ENCODE data around the gene CRAT.

Gene CRAT

DNA sequence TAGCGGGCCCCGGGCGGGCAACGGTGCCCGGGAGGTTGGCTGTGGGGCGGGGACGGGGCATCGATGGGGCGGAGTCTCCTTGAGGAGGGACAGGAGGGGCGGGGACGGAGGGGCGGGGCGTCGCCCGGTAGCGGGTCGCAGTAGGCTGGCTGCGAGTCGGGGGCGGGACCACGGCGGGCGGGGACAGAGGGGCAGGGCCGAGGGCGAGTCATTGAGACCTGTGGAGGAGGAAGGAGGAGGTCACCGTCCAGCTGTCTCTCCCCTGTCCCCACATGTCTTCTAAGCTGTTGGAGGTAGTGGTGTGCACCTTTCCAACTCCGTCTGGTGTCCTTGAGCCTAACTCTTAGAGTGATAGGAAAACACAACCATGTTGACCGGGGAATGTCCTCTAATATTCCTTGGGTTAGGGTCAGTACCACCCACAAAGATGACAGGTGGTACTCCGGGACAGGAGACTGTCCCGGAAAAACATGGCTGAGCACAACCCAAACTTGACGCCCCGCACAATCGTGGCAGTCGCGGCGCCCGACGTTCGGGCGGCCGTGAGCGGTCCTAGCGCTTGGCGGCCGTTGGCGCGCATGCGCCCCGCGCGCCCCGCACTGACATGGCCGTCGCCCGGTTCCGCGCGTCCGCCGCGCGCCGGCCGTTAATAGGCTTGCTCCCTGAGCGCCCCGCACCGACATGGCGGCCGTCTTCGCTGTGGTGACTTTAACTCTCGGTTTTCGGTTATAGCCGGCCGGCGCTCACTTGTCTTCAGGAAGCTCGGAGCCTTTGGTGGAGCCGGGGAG is at the start of gene CRAT, which contains the start of gene PTPA:
Gene CRAT, minus strand, starts transcription at position 54 of the 788 bp plus-strand sequence. CDS start 284 bp downstream, outside the sequence.
Gene PTPA, plus strand, starts transcription at position 676 of the 788 bp plus-strand sequence. CDS start 186 bp downstream, outside the sequence.
- Histone ChIP-seq H3K27me3 (ENCODE audit: control insufficient read depth in 1 of 2, insufficient read depth in 2 of 2, low read length in 2 of 2) (no peaks in the 10 kb centered on the region), H3K4me3 (ENCODE audit: low read length in 2 of 2) (peak within 1 kb of the TSS; percentile 80 to 92), H3K36me3 (ENCODE audit: control insufficient read depth in 2 of 2, insufficient read depth in 2 of 2, low read length in 2 of 2) (peaks cover 9 to 10% of the 10 kb centered on the region in 2 donors), H3K9me3 (ENCODE audit: control insufficient read depth in 2 of 2, low read length in 2 of 2) (no peaks in the 10 kb centered on the region), H3K9ac (ENCODE audit: low read length in 2 of 2) (peak within 1 kb of the TSS; percentile 86 to 92), H3K27ac (ENCODE audit: low read length) (peak within 1 kb of the TSS; percentile 95), H3K4me1 (ENCODE audit: control insufficient read depth, insufficient read depth, low read length) (peaks cover 36% of the 10 kb centered on the region)

DNA sequence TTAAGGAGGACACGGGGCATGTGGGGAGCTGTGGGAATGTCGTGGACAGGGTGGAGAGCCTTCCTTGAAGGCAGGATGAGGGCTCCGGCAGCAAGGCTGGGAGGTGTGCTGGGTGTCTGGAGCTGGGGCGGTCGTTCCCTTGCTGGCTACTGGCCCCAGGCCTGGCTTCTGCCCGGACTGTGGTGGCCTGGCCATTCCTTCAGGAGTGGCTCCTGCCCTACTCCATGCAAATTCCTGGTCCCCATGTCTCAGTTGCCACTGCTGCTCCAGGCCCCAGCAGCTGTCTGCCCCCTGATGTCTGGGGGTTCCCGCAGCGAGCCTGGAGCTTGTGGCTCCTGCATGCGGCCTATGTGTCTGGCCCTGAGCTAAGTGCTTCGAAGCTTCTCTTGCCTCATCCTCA is 45.6 kb upstream of the CRAT start:
- H3K36me3 ChIP-seq (ENCODE audit: control insufficient read depth in 2 of 2, insufficient read depth in 2 of 2, low read length in 2 of 2) = peaks cover 10 to 11% of the 10 kb centered on the region in 2 donors
- H3K9ac ChIP-seq (ENCODE audit: low read length in 2 of 2) = no peak overlapping the region
- H3K4me1 ChIP-seq (ENCODE audit: control insufficient read depth, insufficient read depth, low read length) = no peaks in the 10 kb centered on the region
- H3K4me3 ChIP-seq (ENCODE audit: low read length in 2 of 2) = no peak overlapping the region
- H3K27ac ChIP-seq (ENCODE audit: low read length) = no peak overlapping the region
- H3K9me3 ChIP-seq (ENCODE audit: control insufficient read depth in 2 of 2, low read length in 2 of 2) = no peaks in the 10 kb centered on the region
- H3K27me3 ChIP-seq (ENCODE audit: control insufficient read depth in 1 of 2, insufficient read depth in 2 of 2, low read length in 2 of 2) = no peaks in the 10 kb centered on the region

DNA sequence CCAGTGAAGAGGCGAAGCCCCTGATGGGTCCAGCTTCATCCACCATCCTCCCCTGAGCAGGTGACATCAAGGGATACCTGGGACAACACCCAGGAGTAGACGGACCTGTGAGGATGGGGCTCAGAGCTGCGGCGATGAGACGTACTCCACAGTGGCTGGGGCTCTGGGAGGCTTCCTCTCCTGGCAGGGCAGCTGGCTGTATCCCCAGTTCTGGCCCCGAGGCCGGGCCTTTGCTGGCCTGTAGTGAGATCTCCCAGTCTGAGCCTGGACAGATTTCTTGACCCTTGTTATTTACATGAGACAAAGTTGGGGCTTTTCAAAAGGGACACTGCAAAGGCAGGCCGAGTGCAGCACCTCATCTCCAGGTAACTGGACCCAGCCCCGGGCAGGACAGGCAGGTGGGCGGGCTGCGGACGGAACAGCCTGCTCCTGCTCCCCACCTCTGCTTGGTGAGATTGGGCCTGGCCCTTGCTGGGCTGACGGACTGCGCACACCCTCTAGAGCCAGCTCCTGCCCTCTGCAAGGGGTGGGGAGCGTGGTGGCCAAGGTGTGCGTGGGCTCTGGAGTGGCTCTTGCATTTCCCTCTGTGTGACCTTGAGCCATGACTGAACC is 44.4 kb upstream of the CRAT start:
- H3K9me3 ChIP-seq (ENCODE audit: control insufficient read depth in 2 of 2, low read length in 2 of 2) = no peaks in the 10 kb centered on the region
- no peaks in the 10 kb centered on the region for H3K27me3 ChIP-seq (ENCODE audit: control insufficient read depth in 1 of 2, insufficient read depth in 2 of 2, low read length in 2 of 2)
- H3K4me3 ChIP-seq (ENCODE audit: low read length in 2 of 2) = no peak overlapping the region
- H3K36me3 ChIP-seq (ENCODE audit: control insufficient read depth in 2 of 2, insufficient read depth in 2 of 2, low read length in 2 of 2) = peaks cover 10 to 11% of the 10 kb centered on the region in 2 donors
- no peaks in the 10 kb centered on the region for H3K4me1 ChIP-seq (ENCODE audit: control insufficient read depth, insufficient read depth, low read length)
- H3K27ac ChIP-seq (ENCODE audit: low read length) = no peak overlapping the region
- H3K9ac ChIP-seq (ENCODE audit: low read length in 2 of 2) = no peak overlapping the region

DNA sequence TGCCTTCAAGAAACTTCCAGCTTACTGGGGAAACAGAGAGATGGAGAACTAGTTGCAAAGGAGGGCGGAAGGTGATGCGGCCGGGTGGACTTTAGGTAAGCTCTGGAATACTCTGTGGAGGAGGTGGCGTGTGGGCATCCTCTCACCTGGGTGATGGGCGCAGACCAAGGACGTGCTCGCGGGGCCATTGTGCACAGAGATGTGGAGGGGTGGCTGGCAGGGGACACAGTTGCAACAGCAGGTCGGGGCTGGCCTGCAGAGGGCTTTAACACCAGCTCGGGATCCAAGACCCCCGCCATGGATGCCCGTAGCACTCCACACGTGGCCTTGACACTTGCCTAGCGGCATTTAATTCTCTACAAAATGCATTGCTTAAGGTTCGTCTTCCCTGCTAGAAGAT is 40.9 kb upstream of the CRAT start:
- Histone ChIP-seq H3K4me3 (ENCODE audit: low read length in 2 of 2) (no peak overlapping the region), H3K27ac (ENCODE audit: low read length) (no peak overlapping the region), H3K27me3 (ENCODE audit: control insufficient read depth in 1 of 2, insufficient read depth in 2 of 2, low read length in 2 of 2) (no peaks in the 10 kb centered on the region), H3K9me3 (ENCODE audit: control insufficient read depth in 2 of 2, low read length in 2 of 2) (no peaks in the 10 kb centered on the region), H3K4me1 (ENCODE audit: control insufficient read depth, insufficient read depth, low read length) (peaks cover 15% of the 10 kb centered on the region), H3K9ac (ENCODE audit: low read length in 2 of 2) (no peak overlapping the region), H3K36me3 (ENCODE audit: control insufficient read depth in 2 of 2, insufficient read depth in 2 of 2, low read length in 2 of 2) (peaks cover 17 to 18% of the 10 kb centered on the region in 2 donors)

DNA sequence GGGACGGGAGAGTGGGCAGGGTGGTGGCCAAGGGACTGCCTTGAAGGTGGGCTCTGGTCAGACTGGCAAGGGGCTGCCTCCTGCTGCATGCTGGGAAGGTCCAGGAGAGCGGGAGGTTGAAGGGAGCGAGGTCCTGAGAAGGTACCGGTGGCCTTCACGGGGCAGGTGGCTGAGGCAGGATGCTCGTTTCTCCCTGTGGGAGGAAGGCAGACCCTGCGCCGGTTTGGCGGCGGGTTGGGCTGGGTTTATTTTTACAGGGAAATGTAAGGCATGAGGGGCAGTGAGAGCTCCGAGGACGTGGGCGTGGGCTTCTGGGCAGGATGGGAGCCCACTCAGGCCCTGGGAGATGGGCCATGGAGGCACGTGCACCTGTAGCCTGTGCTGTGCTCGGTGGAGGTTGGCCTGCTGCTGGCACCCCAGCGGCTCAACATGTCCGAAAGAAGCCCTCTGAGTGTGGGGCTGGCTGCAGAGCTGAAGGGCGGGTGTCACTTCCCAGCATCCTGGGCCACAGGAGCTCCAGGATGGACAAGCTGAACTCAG is 40.1 kb upstream of the CRAT start:
- no peak overlapping the region for H3K27ac ChIP-seq (ENCODE audit: low read length)
- H3K9me3 ChIP-seq (ENCODE audit: control insufficient read depth in 2 of 2, low read length in 2 of 2) = no peaks in the 10 kb centered on the region
- no peaks in the 10 kb centered on the region for H3K27me3 ChIP-seq (ENCODE audit: control insufficient read depth in 1 of 2, insufficient read depth in 2 of 2, low read length in 2 of 2)
- H3K4me3 ChIP-seq (ENCODE audit: low read length in 2 of 2) = no peak overlapping the region
- H3K9ac ChIP-seq (ENCODE audit: low read length in 2 of 2) = no peak overlapping the region
- H3K4me1 ChIP-seq (ENCODE audit: control insufficient read depth, insufficient read depth, low read length) = peaks cover 23% of the 10 kb centered on the region
- H3K36me3 ChIP-seq (ENCODE audit: control insufficient read depth in 2 of 2, insufficient read depth in 2 of 2, low read length in 2 of 2) = peaks cover 17 to 18% of the 10 kb centered on the region in 2 donors

DNA sequence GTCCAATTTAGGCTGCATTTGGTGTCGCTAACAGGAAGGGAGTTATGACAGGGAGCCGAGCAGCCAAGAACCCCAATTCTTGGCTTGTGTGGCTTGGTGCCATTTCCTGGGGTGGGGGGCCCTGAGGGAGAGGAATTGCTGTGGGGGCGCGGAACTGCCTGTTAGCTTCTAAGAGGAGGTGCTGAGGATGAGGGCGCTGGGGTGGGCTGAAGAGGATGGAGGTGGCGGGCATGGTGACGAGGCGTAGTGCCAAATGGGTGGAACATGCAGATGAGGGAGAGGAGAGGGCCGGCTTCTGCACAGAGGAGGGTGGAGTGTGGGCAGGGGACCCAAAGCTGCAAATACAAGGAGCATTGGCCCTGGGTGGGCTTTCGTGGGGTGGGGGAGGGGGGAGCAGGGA is 39.5 kb upstream of the CRAT start:
- Histone ChIP-seq H3K4me3 (ENCODE audit: low read length in 2 of 2) (no peak overlapping the region), H3K36me3 (ENCODE audit: control insufficient read depth in 2 of 2, insufficient read depth in 2 of 2, low read length in 2 of 2) (peaks cover 13 to 18% of the 10 kb centered on the region in 2 donors), H3K27ac (ENCODE audit: low read length) (no peak overlapping the region)

DNA sequence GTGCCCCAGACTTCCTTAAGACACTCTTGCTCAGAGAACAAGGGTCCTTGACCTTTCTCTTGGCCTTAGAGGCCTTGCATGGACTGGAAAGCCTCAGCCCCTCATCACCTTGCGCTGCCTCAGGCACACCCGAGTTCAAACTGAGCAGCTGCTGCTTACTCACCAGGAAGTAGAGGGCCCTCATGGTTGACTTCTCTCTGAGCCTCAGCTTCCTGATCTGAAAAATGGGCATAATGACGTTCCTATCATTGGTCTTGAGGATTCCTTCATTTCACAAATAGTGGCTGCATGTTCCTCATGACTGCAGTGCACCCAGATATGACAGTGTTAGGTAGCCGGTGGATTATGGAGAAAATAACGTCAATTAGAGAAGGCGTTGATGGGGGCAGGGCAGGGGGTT is 38.8 kb upstream of the CRAT start:
- Histone ChIP-seq H3K36me3 (ENCODE audit: control insufficient read depth in 2 of 2, insufficient read depth in 2 of 2, low read length in 2 of 2) (peaks cover 11 to 18% of the 10 kb centered on the region in 2 donors), H3K4me3 (ENCODE audit: low read length in 2 of 2) (no peak overlapping the region), H3K9me3 (ENCODE audit: control insufficient read depth in 2 of 2, low read length in 2 of 2) (no peaks in the 10 kb centered on the region), H3K27me3 (ENCODE audit: control insufficient read depth in 1 of 2, insufficient read depth in 2 of 2, low read length in 2 of 2) (no peaks in the 10 kb centered on the region), H3K9ac (ENCODE audit: low read length in 2 of 2) (peak overlapping the region in 1 of 2 donors; percentile 29), H3K4me1 (ENCODE audit: control insufficient read depth, insufficient read depth, low read length) (peaks cover 33% of the 10 kb centered on the region), H3K27ac (ENCODE audit: low read length) (no peak overlapping the region)

More for the DNA sequence above, 39.5 kb upstream of the CRAT start:
- Histone ChIP-seq H3K9ac (ENCODE audit: low read length in 2 of 2) (no peak overlapping the region), H3K27me3 (ENCODE audit: control insufficient read depth in 1 of 2, insufficient read depth in 2 of 2, low read length in 2 of 2) (no peaks in the 10 kb centered on the region), H3K4me1 (ENCODE audit: control insufficient read depth, insufficient read depth, low read length) (peaks cover 29% of the 10 kb centered on the region), H3K9me3 (ENCODE audit: control insufficient read depth in 2 of 2, low read length in 2 of 2) (no peaks in the 10 kb centered on the region)

DNA sequence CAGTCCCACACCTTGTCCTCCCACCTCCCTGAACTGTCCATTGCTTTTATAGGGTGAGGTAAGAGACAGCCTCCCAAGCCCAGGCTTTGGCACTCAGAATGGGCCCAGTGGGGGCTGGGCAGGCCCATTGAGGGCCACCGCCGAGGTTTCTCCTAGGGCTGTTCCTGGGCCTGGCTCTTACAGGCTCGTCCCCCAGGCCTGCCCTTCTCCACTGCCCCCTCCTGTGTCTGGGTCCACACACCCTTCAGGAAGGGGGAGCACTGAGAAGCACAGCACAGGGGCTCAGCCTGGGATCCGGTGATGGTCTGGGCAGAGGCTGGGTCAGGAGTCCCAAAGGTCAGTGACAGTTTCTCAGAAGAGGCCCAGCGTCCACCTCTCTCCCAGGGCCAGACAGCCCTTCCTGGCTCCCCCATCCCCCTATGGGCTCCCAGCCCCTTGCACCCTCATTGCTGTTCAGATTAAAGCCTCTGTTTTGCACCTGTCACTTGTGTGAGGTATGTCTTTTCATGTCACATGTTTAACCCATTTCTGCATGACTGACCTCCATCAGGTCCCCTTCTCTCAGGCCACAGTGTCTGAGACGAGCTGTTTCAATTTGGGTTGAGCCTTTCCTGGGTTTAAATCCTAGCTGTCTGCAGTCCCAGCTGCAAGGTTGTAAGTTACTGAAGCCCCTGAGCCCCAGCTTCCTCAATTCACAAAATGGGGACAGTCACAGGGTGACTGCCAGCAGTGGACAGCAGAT is 38.0 kb upstream of the CRAT start:
- Histone ChIP-seq H3K9ac (ENCODE audit: low read length in 2 of 2) (peak overlapping the region in 1 of 2 donors; percentile 21), H3K27ac (ENCODE audit: low read length) (peak overlapping the region; percentile 58), H3K27me3 (ENCODE audit: control insufficient read depth in 1 of 2, insufficient read depth in 2 of 2, low read length in 2 of 2) (no peaks in the 10 kb centered on the region), H3K9me3 (ENCODE audit: control insufficient read depth in 2 of 2, low read length in 2 of 2) (no peaks in the 10 kb centered on the region), H3K4me3 (ENCODE audit: low read length in 2 of 2) (no peak overlapping the region), H3K36me3 (ENCODE audit: control insufficient read depth in 2 of 2, insufficient read depth in 2 of 2, low read length in 2 of 2) (peaks cover 16 to 23% of the 10 kb centered on the region in 2 donors), H3K4me1 (ENCODE audit: control insufficient read depth, insufficient read depth, low read length) (peaks cover 39% of the 10 kb centered on the region)

DNA sequence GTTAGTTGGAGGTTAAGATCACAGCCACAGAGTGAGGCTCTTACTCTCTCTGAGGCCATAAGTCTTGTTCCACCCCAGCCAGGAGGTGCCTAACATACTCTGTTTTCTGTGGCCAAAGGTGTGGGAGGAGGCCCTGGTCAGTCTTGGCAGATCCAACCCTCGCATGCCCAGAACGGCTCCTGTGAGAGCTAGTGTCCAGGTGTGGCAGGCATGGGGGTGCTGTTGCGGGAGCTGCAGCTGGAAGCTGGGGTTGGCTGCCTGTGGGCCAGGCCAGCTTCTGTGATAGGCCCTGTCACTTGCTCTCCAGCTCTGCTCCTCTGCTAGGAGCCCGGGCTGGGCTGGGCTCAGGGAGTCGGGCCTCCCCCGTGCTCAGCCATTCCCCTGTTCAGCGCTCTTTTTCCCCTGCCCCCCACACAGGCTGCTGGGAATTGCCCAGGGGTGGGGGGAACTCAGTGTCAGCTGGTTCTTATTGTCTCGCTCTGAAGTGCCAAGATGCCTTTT is 35.9 kb upstream of the CRAT start:
- Histone ChIP-seq H3K27me3 (ENCODE audit: control insufficient read depth in 1 of 2, insufficient read depth in 2 of 2, low read length in 2 of 2) (no peaks in the 10 kb centered on the region), H3K4me1 (ENCODE audit: control insufficient read depth, insufficient read depth, low read length) (peaks cover 61% of the 10 kb centered on the region), H3K9me3 (ENCODE audit: control insufficient read depth in 2 of 2, low read length in 2 of 2) (no peaks in the 10 kb centered on the region), H3K36me3 (ENCODE audit: control insufficient read depth in 2 of 2, insufficient read depth in 2 of 2, low read length in 2 of 2) (peaks cover 15 to 20% of the 10 kb centered on the region in 2 donors), H3K4me3 (ENCODE audit: low read length in 2 of 2) (peak overlapping the region; percentile 36 to 52), H3K9ac (ENCODE audit: low read length in 2 of 2) (peak overlapping the region; percentile 62 to 73), H3K27ac (ENCODE audit: low read length) (peak overlapping the region; percentile 92)

DNA sequence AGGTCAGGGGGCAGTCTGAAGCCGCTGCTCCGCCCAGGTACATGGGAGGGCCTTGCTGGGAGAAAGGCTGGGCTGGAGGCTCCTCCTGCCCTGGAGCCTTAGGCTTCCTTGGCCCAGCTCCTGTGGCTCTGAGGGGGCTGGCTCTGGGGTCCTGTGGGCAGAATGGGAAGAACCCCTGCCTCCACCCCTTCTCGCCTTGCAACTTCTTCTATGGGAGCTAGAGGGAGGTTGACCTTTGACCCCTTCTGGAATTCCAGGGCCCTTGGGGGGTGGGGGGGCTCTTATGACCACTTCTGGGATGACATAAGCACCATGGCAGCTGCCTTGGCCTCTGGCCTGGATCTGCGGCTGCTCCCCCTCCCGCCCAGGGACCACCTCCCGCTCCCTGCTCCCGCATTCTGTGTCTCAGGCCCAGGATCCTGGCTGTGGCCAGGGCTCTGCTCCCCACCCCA is 35.3 kb upstream of the CRAT start:
- H3K9ac ChIP-seq (ENCODE audit: low read length in 2 of 2) = peak overlapping the region; percentile 62 to 73
- peaks cover 12 to 20% of the 10 kb centered on the region in 2 donors for H3K36me3 ChIP-seq (ENCODE audit: control insufficient read depth in 2 of 2, insufficient read depth in 2 of 2, low read length in 2 of 2)
- peak overlapping the region; percentile 92 for H3K27ac ChIP-seq (ENCODE audit: low read length)
- no peaks in the 10 kb centered on the region for H3K27me3 ChIP-seq (ENCODE audit: control insufficient read depth in 1 of 2, insufficient read depth in 2 of 2, low read length in 2 of 2)
- peak overlapping the region; percentile 36 to 52 for H3K4me3 ChIP-seq (ENCODE audit: low read length in 2 of 2)
- H3K9me3 ChIP-seq (ENCODE audit: control insufficient read depth in 2 of 2, low read length in 2 of 2) = no peaks in the 10 kb centered on the region
- peaks cover 67% of the 10 kb centered on the region for H3K4me1 ChIP-seq (ENCODE audit: control insufficient read depth, insufficient read depth, low read length)

Measured in stomach smooth muscle (tissue), 2 donors.